Stimulated activated CD4-positive, alpha-beta T cell treated with anti-CD3 and anti-CD28 coated beads, Interleukin-4, amount 100 ng/mL, for 4 hours (primary cell): ENCODE data around the gene MAPKBP1.

ENCODE experiments used
- DNase-seq, 2 experiments: peaks; one replicate each; pipeline ENCODE4 v3.0.0-alpha.2; 2020

MAPKBP1 gene

DNA sequence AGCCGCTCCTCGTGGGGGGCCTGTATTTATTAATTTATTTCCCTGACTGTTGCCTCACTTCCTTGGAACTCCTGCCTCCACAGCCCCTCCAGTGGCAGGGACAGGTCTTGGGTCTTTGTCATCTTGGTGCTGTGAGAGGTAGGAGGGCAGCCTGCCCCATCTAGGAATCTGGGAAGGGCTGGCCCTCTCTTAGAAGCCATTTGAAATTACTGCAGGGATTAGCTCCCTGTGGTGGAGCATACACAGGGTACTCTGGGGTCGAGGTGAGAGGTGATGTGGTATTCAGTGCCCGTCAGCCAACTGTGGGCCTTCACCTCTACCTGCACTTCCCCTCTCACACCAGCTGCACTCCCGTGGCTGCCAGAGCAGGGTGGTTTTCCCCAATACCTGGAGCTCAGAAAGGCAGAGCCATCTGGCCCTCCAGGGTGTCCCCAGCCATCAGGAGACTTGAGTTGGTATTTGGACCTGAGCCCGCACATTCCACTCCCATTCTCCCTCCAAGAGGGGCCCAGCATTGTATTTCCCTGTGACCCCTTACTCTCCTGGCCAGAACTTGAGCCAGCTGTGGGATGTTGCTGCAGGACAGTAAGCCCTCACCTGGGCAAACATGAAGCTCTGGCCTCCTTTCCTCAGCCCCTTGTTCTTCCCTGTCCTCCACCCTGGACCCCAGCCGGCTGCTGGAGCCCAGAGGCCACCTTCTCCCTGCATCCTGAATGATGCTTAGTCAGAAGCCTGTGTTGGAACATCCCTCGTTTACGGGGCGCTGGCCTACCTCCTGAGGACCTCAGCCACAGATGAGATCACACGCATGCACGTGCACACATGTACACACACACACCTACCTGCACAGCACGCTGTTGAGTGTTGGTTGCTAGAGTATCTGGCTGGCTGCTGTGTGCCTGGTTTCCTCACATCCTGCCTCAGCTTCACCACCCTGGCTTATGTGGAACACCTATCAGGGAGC lies 51.6 kb downstream of the MAPKBP1 start:
- no peak for DNase-seq

DNA sequence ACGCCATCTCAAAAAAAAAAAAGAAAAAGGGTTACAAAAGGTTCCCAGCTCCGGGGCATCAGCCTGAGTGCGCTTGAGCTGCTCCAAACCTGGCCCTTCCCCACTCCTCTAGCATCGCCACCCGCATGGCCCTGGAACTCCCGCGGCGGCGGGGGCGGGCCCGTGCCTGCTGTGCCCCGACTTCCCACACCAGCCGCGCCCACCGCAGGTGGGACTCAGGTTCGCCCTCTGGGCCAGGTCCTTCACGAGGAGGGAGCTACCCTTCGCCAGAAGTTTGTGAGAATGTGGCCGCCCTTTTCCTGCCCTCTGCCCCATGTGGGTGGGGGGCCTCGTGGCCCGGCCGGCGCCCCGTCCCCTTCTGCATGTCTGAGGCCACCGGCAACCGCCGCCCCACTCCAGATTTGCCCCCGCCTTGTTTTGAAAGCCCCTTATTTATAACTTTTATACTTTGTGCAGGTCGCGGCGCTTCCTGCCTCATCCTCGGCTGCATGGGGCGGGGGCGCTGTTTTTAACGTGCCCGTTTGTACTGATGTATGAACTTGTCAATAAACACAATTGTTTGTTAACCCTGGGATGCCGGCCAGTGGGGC lies 53.1 kb downstream of the MAPKBP1 start:
- peak; percentile 22 to 29 for DNase-seq

DNA sequence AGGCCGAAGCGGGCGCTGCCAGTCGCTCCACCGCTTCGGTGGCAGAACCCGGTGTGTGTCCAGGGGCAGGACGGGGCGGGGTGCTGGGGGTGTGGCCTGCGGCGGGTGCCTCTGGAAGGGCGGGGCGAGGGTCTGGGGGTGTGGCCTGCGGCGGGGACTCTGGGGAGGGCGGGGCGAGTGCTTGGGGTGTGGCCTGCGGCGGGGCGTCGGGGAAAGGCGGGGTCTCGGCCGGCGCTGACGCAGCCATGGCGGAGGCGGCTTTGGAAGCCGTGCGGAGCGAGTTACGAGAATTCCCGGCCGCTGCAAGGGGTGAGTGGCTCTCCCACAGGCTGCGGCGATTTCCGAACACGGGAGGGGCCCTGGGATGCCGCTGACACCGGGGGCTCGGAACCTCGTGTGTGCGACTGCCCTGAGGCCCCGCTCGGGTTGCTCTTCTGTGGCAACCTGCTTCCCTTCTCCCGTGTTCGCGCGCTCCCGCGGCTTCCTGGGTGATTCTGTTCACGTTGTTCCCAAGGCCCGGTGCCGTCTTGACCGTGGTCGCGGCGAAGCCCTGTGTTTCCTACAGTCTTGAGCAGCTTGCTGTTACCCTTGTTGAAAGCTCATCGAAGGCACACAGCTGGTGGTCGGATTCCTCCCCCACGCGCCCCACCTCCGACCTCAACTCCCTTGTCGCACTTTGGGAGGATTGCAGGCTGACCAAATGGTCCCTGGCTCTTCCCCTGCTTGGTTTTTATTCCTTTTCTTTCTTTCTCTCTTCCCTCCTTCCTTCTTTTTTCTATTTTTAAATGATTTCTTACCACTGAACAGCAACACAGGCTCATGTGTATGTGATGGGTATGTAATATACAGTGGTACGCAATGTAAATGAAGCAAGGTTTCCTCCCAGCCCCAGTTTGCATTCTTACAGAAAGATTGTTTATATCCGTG lies 53.9 kb downstream of the MAPKBP1 start, which contains the start of gene JMJD7:
Gene JMJD7, plus strand, starts transcription at position 213 of the 927 bp plus-strand sequence. Its CDS starts 33 bp downstream, at position 246.
- peak; percentile 91 to 99 for DNase-seq

DNA sequence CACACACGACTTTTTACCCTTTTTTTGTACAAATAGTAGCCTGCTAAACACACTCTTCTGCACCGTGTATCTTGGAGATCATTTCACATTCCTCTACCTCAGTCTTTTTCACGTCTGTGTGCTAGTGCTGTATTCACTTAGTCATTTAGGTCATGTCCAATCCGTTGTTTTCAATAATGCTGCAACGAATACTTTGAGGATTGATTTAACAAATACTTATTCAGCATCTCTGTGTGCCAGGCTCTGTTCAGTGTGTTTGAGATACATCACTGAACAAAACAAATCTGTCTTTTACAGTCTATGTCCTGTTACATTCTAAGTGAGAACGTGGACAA lies 54.5 kb downstream of the MAPKBP1 start:
- DNase-seq = no peak

DNA sequence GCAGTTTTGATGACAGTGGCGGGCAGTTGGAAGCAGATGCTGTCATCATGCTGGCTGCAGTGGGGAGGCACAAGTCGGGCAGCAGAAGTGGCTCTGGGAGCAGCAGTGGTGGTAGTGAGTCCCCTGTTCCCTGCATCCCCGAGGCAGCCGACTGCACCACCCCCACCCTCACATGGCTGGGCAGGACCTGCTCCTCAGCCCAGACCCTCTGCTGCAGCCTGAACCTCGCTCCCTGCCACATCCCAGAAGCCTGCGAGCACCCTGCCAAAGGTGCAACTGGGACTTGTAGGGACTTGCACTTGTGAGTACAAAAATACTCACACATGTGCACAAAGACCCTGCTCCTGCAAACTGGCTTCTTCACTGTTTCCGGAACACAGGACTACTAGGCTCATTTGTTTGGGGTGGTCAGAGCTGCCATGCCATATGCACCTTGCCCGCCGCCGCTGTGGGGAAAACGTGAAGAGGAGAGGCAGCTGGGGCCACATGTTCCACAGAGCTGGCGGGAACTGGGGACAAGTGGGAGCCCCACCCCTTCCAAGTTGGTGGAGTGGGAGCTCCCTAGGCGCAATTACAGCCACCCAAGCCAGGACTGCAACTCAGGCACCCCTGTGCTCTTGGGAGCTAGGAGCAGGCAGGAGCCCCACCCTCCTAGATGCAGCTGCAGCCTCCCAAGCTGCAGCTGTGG lies 55.8 kb downstream of the MAPKBP1 start:
- no peak for DNase-seq

DNA sequence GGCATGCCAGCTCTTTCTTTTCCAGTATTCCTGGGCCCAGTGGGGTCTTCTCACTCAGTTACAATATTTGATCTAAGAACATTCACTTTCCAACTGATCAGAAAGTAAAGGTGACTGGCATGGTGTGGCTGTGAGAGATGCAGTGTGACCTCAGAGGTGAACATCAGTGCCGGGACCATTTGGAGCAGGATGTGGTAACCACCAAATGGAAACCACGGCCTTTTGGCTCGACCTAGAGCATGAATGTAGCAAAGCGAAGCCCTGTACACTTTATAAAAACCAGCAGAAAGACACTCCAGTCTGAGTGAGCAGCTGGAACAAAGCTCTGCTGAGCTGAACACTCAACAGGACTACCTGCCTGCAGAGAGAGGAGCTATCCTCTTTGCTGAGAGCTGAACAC lies 57.0 kb downstream of the MAPKBP1 start:
- DNase-seq = peak in 1 of 2 experiments; percentile 6

DNA sequence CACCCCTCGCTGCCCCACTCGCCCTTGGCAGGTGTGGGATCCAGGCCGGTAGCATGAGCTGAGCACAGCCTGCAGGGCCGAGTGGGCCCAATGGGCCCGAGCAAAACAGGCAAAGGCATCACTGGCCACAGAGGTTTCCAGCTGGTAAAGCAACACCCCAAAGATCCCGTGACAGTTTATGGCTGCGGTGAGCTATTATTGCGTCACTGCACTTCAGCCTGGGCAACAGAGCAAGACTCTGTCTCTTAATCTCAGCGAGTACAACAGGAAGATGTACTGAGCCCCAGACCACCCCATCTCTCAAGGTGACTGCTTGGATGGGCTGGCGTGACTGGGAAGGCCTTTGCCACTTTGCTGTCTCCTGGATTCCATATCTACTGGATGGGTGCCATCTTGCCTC lies 57.9 kb downstream of the MAPKBP1 start:
- DNase-seq = no peak

DNA sequence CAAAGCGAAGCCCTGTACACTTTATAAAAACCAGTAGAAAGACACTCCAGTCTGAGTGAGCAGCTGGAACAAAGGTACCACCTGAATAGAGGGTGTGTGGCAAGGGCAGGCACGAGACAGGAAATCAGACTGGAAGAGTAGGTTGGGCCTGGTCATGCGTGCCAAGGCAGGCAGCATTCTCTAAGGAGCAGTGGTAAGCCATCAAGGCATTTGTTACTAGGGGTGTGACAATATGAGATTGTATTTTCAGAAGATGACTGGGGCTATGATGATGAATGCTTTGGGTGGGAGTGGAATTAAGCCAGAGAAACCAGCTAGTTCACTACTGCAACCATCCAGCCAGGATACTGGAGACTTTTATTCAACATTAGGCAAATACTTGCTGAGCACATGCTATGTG lies 58.6 kb downstream of the MAPKBP1 start:
- DNase-seq = no peak

DNA sequence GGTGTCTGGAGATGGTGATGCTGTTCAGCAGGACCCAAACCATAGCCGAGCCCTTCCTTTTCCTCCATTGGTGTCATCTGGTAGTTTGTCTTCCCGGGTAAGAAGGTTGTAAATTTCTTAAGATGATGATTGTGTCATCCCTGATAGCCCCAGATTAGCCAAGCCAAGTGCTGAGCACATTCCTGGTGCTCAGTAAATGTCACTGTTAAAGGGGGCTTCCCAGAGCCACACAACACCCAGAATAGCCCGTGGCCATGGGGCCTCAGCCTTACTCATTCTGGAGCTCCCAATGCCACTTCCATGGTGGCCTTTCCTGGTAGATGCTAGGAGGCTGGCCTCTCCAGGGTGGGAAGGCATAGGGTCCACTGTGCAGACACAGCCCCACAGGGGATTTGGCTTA lies 59.8 kb downstream of the MAPKBP1 start:
- no peak for DNase-seq

DNA sequence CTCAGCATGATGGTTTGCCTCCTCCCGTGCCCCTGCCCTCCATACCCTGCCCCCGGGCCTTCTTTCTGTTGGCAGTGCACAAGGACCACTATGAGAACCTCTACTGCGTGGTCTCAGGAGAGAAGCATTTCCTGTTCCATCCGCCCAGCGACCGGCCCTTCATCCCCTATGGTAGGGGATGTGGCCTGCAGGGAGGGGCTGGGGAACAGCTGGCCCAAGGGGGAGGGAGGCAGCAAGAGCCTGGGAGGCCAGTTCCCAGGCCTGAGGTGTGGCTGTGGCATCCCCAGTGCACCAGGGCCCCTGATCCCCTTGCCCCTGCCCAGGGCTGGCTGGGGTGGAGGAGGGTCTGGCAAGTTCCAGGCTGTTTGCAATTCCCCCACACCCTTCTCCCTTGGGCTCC lies 61.8 kb downstream of the MAPKBP1 start:
- no peak for DNase-seq

DNA sequence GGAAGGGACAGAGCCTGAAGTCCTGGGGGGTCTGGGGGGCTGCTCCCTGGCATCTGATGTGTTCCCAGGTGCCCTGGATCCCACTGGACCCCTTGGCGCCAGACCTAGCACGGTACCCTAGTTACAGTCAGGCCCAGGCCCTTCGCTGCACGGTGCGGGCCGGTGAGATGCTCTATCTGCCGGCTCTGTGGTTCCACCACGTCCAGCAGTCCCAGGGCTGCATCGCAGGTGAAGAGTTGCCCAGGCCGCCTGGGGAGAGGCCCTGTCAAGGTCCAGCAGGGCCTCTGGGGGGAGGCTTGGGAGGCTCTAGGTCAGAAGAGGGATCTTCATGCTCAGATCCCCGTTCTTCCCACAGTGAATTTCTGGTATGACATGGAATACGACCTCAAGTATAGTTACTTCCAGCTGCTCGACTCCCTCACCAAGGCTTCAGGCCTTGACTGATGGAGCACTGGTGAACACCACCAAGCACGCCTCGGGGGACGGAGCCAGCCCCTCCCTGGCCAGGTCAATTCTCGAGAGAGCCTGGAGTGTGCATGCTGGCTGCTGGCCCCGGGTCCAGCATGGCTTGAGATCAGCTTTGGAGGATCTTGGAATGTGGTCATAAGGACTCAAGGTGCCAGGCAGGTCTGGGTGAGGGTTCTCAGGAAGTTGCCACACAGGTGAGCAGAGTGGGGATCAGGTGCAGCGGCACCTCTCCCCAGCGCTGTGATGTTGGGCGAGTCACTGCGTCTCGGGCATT lies 62.6 kb downstream of the MAPKBP1 start:
- no peak for DNase-seq

DNA sequence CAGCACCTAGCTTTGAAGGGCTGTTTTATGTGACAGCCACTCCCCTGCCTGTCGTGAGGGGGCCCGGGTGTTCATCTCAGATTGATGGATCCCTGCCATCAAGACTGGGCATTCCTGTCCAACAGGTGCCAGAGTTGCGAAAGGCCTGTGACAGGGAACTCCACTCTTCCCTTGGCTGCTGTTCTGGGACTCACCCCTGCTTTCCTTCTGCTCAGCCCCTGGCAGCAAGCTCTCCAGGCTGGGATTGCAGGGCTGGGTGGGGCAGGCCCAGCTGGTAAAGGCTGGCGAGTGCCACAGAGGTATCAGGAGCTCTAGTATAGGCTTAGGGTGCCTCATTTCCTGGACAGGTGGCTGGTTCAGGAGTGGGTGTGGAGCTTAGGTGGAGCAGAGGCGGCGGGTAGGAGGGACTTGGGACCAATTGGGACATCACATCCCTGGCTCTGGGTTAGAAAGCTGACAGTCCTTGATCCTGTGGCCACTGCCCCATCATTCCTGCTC lies 64.2 kb downstream of the MAPKBP1 start, which contains the start of gene PLA2G4B:
Gene PLA2G4B, plus strand, starts transcription at position 448 of the 498 bp plus-strand sequence. CDS start 67 bp downstream, outside the sequence.
- no peak for DNase-seq

DNA sequence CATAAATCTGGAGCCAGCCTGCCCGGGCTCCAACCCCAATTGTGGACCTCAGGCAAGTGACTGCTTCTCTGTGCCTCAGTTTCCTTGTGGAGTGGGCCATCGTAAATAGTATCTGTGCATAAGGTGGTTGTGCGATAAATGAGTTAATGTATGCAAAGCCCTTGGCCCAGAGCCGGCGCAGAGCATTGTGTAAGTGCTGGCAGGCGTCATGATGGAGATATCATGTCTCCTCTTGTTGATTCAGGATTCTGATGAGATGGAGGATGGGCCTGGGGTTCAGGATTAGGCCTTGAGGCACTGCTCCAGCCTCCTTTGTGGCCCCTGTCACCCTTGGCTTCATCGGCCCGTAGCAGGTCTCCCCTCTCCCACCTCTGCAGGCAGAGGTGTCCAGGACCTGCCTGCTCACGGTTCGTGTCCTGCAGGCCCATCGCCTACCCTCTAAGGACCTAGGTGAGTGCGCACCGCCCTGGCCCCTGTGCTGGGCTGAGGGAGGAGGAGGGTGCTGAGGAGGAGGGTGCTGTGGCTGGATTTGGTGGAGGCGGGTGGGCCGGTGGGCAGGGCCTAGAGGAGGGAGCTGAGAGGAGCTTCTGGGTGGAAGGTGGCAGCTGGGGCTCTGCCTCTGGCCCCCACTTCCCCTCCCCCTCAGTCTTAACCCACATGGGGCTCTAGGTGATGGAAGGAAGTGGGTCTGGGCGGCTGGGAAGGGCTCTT lies 65.7 kb downstream of the MAPKBP1 start:
- DNase-seq = no peak

DNA sequence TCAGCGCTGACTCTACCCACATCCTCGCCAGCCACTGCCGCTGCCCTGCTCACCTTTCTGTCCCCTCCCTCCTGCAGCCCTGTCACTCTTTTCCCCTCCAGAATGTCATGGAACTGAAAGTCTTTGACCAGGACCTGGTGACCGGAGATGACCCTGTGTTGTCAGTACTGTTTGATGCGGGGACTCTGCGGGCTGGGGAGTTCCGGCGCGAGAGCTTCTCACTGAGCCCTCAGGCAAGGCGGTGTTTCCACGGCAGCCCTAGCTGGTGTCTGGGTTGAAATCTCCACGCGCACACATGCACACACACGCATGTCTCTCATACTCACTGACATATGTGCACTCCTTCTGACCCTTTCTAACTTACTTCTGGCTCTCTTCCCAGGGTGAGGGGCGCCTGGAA lies 66.4 kb downstream of the MAPKBP1 start:
- no peak for DNase-seq

DNA sequence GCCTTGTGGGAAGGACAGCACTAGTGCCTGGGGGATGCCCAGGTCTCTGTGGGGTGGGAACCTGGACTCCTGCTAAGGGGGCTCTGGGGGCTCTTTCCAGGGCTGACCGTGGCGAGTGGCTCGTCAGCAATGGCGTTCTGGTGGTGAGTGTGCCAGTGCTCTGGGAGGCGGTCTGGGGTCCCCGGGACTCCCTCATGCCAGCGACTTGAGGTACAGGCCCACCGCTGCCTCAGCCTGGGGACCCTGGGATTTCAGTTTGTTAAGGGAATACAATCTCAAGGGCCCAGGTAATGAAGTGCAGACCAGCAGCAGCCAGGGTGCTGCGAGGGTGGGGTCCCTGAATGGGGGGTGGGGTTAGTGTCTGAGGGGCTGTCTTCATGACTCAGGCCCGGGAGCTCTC lies 66.8 kb downstream of the MAPKBP1 start:
- no peak for DNase-seq

DNA sequence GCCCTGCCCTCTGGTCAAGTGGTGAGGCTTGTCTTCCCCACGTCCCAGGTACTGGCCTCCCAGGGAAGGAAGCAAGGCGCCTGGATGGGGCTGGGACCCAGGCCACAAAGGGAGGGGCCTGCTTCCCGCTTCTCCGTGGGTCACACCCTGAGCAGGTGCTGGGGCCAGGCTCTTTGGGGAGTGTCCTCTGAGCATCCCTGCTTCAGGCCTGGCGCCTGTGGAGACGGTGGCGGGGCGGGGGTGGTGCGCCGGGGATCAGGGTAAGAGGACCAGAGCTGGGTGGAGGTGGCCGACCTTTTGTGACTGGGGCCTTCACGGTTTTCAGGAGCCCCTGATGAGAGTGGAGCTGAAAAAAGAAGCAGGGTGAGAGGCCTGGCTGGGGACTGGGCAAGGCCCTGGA lies 67.9 kb downstream of the MAPKBP1 start:
- DNase-seq = no peak

DNA sequence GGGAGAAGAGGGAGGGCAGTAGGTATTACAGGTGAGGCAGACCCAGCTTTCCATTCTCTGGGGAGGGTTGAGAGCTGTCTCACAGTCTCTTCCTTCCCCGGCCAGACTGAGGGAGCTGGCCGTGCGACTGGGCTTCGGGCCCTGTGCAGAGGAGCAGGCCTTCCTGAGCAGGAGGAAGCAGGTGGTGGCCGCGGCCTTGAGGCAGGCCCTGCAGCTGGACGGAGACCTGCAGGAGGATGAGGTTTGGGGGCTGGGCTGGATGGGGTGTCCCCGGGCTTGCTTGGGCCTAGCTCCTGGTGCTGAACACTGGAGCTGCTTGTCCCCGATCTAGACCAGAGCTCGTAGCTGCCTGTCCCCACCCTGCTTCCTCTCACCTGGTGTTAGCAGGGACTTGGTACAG lies 69.3 kb downstream of the MAPKBP1 start:
- no peak for DNase-seq

DNA sequence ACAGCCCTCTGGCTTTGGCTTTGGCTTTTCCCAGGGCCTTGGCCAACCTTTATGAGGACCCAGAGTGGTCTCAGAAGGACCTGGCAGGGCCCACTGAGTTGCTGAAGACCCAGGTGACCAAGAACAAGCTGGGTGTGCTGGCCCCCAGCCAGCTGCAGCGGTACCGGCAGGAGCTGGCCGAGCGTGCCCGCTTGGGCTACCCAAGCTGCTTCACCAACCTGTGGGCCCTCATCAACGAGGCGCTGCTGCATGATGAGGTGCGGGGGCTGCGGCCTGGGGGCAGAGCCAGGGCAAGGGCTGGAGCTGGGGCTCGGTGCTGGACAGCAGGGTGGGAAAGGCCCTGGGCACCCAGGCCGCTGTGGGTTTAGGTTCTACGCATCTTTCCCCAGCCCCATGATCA lies 70.5 kb downstream of the MAPKBP1 start:
- DNase-seq = no peak

DNA sequence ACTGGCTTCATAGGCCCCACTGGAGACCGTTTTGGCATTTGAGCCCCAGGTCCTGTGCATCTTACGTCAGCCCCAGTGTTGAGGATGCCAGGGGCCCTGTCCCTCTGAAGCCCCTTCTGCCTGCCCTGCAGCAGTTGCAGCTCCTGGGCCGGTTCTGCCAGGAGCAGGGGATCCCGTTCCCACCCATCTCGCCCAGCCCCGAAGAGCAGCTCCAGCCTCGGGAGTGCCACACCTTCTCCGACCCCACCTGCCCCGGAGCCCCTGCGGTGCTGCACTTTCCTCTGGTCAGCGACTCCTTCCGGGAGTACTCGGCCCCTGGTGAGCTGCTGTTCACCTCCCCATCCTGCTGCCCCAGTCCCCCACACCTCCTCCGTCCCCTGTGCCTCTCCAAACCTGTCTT lies 72.9 kb downstream of the MAPKBP1 start:
- DNase-seq = no peak

DNA sequence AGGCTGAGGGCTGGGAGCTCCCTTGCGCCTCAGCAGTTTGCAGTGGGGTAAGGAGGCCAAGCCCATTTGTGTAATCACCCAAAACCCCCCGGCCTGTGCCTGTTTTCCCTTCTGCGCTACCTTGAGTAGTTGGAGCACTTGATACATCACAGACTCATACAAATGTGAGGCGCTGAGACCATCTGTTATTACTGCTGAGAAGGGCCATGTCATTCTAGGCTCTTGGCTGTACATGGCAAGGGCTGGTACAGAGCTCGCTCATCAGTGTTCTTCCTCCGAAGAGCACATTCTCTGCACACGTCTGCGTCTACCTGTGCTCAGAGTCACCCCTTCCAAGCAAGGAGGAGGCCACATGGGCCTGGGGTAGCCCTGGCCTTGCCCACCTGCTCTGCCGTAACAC lies 73.7 kb downstream of the MAPKBP1 start:
- DNase-seq = no peak

DNA sequence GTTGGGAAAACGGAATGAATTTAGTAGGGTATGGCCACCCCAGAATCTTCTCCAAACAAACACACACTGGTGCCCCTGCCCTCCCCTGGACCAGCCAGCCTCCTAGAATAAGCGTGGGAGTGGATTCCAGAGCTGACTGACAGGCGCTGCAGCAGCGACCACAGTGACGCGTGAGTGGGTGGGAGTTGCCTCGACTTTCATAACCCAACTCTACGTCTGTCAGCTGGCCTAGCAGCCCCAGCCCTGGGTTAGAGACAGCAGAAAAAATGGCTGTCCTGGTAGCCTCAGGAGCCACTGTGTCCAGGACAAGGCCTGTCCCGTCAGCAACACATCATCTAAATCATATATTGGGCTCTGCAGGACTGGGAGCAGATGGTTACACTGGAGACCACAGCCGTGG lies 74.3 kb downstream of the MAPKBP1 start:
- peak in 1 of 2 experiments; percentile 15 for DNase-seq
